Measurements from ENCODE around the gene SDR39U1. TPM values are rescaled to one million over a fixed set of nuclear protein-coding genes. Genes with fewer than 3 reads are reported as not detected.

The SDR39U1 gene
- total RNA-seq, 5 donors from 2014 or later (not counting 1 experiment from before 2014, with no cell fraction given), result 79.6 to 154 (median 109) TPM

- ChIA-PET POLR2A (interaction anchor here in 1 of 2 donors (0.5 kb wide), 1 partner anchor 19 kb away, joined by 3 read pairs; no protein-coding TSS in a partner anchor), CTCF (no interaction called here)
- no peaks in the 10 kb centered on the region for H3K36me3 Mint-ChIP-seq
- no peaks in the 10 kb centered on the region for H3K9me3 Mint-ChIP-seq
- ATAC-seq (replicated peaks in 1 of 4) (no peak), DNase-seq (no peak)
- no peaks in the 10 kb centered on the region for H3K9me3 ChIP-seq
- H3K4me1 ChIP-seq (ENCODE audit: control insufficient read depth in 1 of 2, extremely low read depth in 1 of 2, insufficient read depth in 2 of 2, low read length in 2 of 2), result peaks cover 0 to 2% of the 10 kb centered on the region in 2 experiments
- no peak overlapping the region for H3K4me3 ChIP-seq (ENCODE audit: control insufficient read depth in 1 of 2, extremely low read depth in 1 of 2, low read length in 1 of 2)
- no peak overlapping the region for H3K27ac Mint-ChIP-seq
- H3K27ac ChIP-seq (ENCODE audit: low read length), result no peak overlapping the region
- peaks cover 9 to 33% of the 10 kb centered on the region in 2 donors for H3K27me3 Mint-ChIP-seq
- peaks cover 0 to 47% of the 10 kb centered on the region in 2 experiments for H3K27me3 ChIP-seq (replicated peaks in 1 of 2; ENCODE audit: control insufficient read depth in 2 of 2, extremely low read depth in 1 of 2, insufficient read depth in 2 of 2, low read length in 1 of 2)
- H3K36me3 ChIP-seq (ENCODE audit: control insufficient read depth in 2 of 2, extremely low read depth in 1 of 2, insufficient read depth in 1 of 2, low read length in 1 of 2), result no peaks in the 10 kb centered on the region
- 100% methylated on average over 1 of the region's 4 CpGs for WGBS (ENCODE audit: insufficient coverage)
- peaks cover 0 to 3% (median 0%) of the 10 kb centered on the region in 3 donors for H3K4me1 Mint-ChIP-seq
- no peak overlapping the region for H3K4me3 Mint-ChIP-seq
Observed at GRCh38 chr14:24404814-24405213, 37.8 kb downstream of the SDR39U1 start.

- no peak for DNase-seq
- H3K4me1 Mint-ChIP-seq, result peaks cover 6 to 10% (median 7%) of the 10 kb centered on the region in 3 donors
- Histone ChIP-seq H3K4me3 (ENCODE audit: control insufficient read depth in 1 of 2, extremely low read depth in 1 of 2, low read length in 1 of 2) (no peak overlapping the region), H3K27me3 (replicated peaks in 1 of 2; ENCODE audit: control insufficient read depth in 2 of 2, extremely low read depth in 1 of 2, insufficient read depth in 2 of 2, low read length in 1 of 2) (peaks cover 0 to 43% of the 10 kb centered on the region in 2 experiments), H3K4me1 (ENCODE audit: control insufficient read depth in 1 of 2, extremely low read depth in 1 of 2, insufficient read depth in 2 of 2, low read length in 2 of 2) (peaks cover 5 to 12% of the 10 kb centered on the region in 2 experiments), H3K9me3 (no peaks in the 10 kb centered on the region), H3K27ac (ENCODE audit: low read length) (no peak overlapping the region), H3K36me3 (ENCODE audit: control insufficient read depth in 2 of 2, extremely low read depth in 1 of 2, insufficient read depth in 1 of 2, low read length in 1 of 2) (no peaks in the 10 kb centered on the region)
- H3K4me3 Mint-ChIP-seq, result no peak overlapping the region
- ChIA-PET POLR2A (no interaction called here), CTCF (no interaction called here)
- WGBS (ENCODE audit: insufficient coverage), result 93% methylated on average over 7 of the region's 7 CpGs
- H3K36me3 Mint-ChIP-seq, result no peaks in the 10 kb centered on the region
- H3K9me3 Mint-ChIP-seq, result no peaks in the 10 kb centered on the region
- H3K27me3 Mint-ChIP-seq, result peaks cover 9 to 33% of the 10 kb centered on the region in 2 donors
- H3K27ac Mint-ChIP-seq, result no peak overlapping the region
- no peak for ATAC-seq (replicated peaks in 1 of 4)
Observed at GRCh38 chr14:24403294-24403998, 39.1 kb downstream of the SDR39U1 start.

- POLR2A ChIA-PET, result no interaction called here
- no peaks in the 10 kb centered on the region for H3K36me3 Mint-ChIP-seq
- no peaks in the 10 kb centered on the region for H3K9me3 ChIP-seq
Observed at GRCh38 chr14:24401810-24402702, 40.5 kb downstream of the SDR39U1 start.

DNA sequence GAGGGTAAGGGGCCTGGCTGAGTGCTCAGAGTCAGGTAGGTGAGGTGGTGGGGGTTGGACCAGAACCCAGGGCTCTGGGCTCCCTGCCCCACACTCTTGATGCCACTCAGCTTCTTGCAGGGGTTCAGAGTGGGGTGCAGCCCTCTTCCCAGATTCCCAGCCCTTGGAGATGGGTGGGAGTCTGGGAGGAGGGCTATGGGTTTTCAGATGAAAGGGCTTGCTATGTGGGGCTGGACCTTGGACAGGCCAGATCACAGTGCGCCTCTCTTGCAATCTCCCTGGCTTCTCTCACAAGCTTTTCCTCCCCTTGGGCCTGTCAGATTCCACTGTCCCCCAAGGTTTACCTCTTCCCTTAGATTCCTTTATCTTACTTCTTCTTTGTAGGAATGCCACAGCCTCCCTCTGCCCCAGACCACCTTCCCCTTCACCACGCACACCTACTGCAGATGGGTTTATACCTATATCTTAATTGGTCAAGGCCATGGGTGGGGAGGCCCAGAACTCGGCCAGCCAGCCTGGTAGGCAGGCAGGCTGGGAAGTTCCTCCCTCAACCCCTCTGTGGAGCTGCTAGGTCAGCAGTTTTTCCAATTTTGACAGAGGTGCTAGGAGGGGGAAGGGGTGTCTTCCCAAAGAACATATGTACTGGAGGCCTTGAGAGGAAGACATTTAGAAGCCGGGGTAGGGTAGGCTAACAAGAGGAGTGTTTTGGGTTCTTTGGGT is 42.4 kb downstream of the SDR39U1 start:
- ATAC-seq (replicated peaks in 1 of 4) (no peak), DNase-seq (no peak)
- H3K36me3 ChIP-seq (ENCODE audit: control insufficient read depth in 2 of 2, extremely low read depth in 1 of 2, insufficient read depth in 1 of 2, low read length in 1 of 2), result no peaks in the 10 kb centered on the region
- WGBS (ENCODE audit: insufficient coverage), result 29% methylated on average over 1 of the region's 4 CpGs
- POLR2A ChIA-PET, result no interaction called here
- H3K27ac ChIP-seq (ENCODE audit: low read length), result no peak overlapping the region
- peaks cover 6 to 10% (median 7%) of the 10 kb centered on the region in 3 donors for H3K4me1 Mint-ChIP-seq
- H3K4me3 Mint-ChIP-seq, result peak overlapping the region; percentile 55 to 79 (median 64)
- H3K27ac Mint-ChIP-seq, result no peak overlapping the region
- no peak overlapping the region for H3K4me3 ChIP-seq (ENCODE audit: control insufficient read depth in 1 of 2, extremely low read depth in 1 of 2, low read length in 1 of 2)
- CTCF ChIA-PET, result interaction anchor here in 1 of 2 donors (1.1 kb wide), 1 partner anchor 68 kb away, joined by 5 read pairs; no protein-coding TSS in a partner anchor
- no peaks in the 10 kb centered on the region for H3K36me3 Mint-ChIP-seq
- H3K27me3 ChIP-seq (replicated peaks in 1 of 2; ENCODE audit: control insufficient read depth in 2 of 2, extremely low read depth in 1 of 2, insufficient read depth in 2 of 2, low read length in 1 of 2), result peaks cover 0 to 26% of the 10 kb centered on the region in 2 experiments
- H3K9me3 ChIP-seq, result no peaks in the 10 kb centered on the region
- peaks cover 6 to 21% of the 10 kb centered on the region in 2 donors for H3K27me3 Mint-ChIP-seq
- H3K4me1 ChIP-seq (ENCODE audit: control insufficient read depth in 1 of 2, extremely low read depth in 1 of 2, insufficient read depth in 2 of 2, low read length in 2 of 2), result peaks cover 5 to 15% of the 10 kb centered on the region in 2 experiments
- H3K9me3 Mint-ChIP-seq, result no peaks in the 10 kb centered on the region

More at GRCh38 chr14:24401810-24402702, 40.5 kb downstream of the SDR39U1 start:
- Histone ChIP-seq H3K27ac (ENCODE audit: low read length) (no peak overlapping the region), H3K27me3 (replicated peaks in 1 of 2; ENCODE audit: control insufficient read depth in 2 of 2, extremely low read depth in 1 of 2, insufficient read depth in 2 of 2, low read length in 1 of 2) (peaks cover 0 to 37% of the 10 kb centered on the region in 2 experiments), H3K36me3 (ENCODE audit: control insufficient read depth in 2 of 2, extremely low read depth in 1 of 2, insufficient read depth in 1 of 2, low read length in 1 of 2) (no peaks in the 10 kb centered on the region), H3K4me1 (ENCODE audit: control insufficient read depth in 1 of 2, extremely low read depth in 1 of 2, insufficient read depth in 2 of 2, low read length in 2 of 2) (peaks cover 5 to 15% of the 10 kb centered on the region in 2 experiments), H3K4me3 (ENCODE audit: control insufficient read depth in 1 of 2, extremely low read depth in 1 of 2, low read length in 1 of 2) (no peak overlapping the region)
- ATAC-seq (replicated peaks in 1 of 4), result no peak
- CTCF ChIA-PET, result no interaction called here
- DNase-seq, result no peak
- 68% methylated on average over 7 of the region's 9 CpGs for WGBS (ENCODE audit: insufficient coverage)
- H3K4me3 Mint-ChIP-seq, result no peak overlapping the region
- H3K9me3 Mint-ChIP-seq, result no peaks in the 10 kb centered on the region
- H3K27ac Mint-ChIP-seq, result no peak overlapping the region
- peaks cover 6 to 10% (median 7%) of the 10 kb centered on the region in 3 donors for H3K4me1 Mint-ChIP-seq
- peaks cover 9 to 33% of the 10 kb centered on the region in 2 donors for H3K27me3 Mint-ChIP-seq

GRCh38 chr14:24399447-24399822 is 43.1 kb downstream of the SDR39U1 start:
- no peak overlapping the region for H3K27ac Mint-ChIP-seq
- peaks cover 6 to 10% (median 7%) of the 10 kb centered on the region in 3 donors for H3K4me1 Mint-ChIP-seq
- POLR2A ChIA-PET, result interaction anchor here in 1 of 2 donors (0.5 kb wide), 1 partner anchor 228 kb away, joined by 4 read pairs; no protein-coding TSS in a partner anchor
- H3K4me3 Mint-ChIP-seq, result peak overlapping the region; percentile 55 to 79 (median 64)
- H3K9me3 ChIP-seq, result no peaks in the 10 kb centered on the region
- DNase-seq (no peak), ATAC-seq (replicated peaks in 1 of 4) (peak in 1 of 4 experiments; percentile 5)
- H3K27ac ChIP-seq (ENCODE audit: low read length), result no peak overlapping the region
- H3K27me3 ChIP-seq (replicated peaks in 1 of 2; ENCODE audit: control insufficient read depth in 2 of 2, extremely low read depth in 1 of 2, insufficient read depth in 2 of 2, low read length in 1 of 2), result peaks cover 0 to 22% of the 10 kb centered on the region in 2 experiments
- H3K36me3 ChIP-seq (ENCODE audit: control insufficient read depth in 2 of 2, extremely low read depth in 1 of 2, insufficient read depth in 1 of 2, low read length in 1 of 2), result no peaks in the 10 kb centered on the region
- CTCF ChIA-PET, result interaction anchor here (0.6 to 1.2 kb wide), 2 partner anchors 32 kb away, joined by 3 to 8 read pairs; no protein-coding TSS in a partner anchor
- 80% methylated on average over 5 of the region's 8 CpGs for WGBS (ENCODE audit: insufficient coverage)
- H3K36me3 Mint-ChIP-seq, result no peaks in the 10 kb centered on the region
- peaks cover 5 to 15% of the 10 kb centered on the region in 2 experiments for H3K4me1 ChIP-seq (ENCODE audit: control insufficient read depth in 1 of 2, extremely low read depth in 1 of 2, insufficient read depth in 2 of 2, low read length in 2 of 2)
- peaks cover 6 to 21% of the 10 kb centered on the region in 2 donors for H3K27me3 Mint-ChIP-seq
- no peaks in the 10 kb centered on the region for H3K9me3 Mint-ChIP-seq
- H3K4me3 ChIP-seq (ENCODE audit: control insufficient read depth in 1 of 2, extremely low read depth in 1 of 2, low read length in 1 of 2), result peak overlapping the region; percentile 47 to 64
